Mesenteric fat pad (tissue), 1 donor: ENCODE measurements around the gene KANSL2. TPM values are rescaled to one million over a fixed set of nuclear protein-coding genes. Genes with fewer than 3 reads are reported as not detected.

Source experiments
- microRNA-seq: library from miRNA; unstranded; fragments of <30 nt; microRNA quantifications from one replicate; pipeline ENCODE4 v1.2.0, GENCODE V29; 2020; ENCODE audit warnings: borderline number of aligned reads
- total RNA-seq: library from RNA; stranded (reverse); fragmentation: NEBNext Ultra II Directional; extraction: Animal tissue kit (Norgen Biotek cat#: 25700); gene quantifications from one replicate; pipeline ENCODE4 v1.2.1, GENCODE V29; 2021
- donor health status: DM: yes; HTN: yes; CAD: no.

Gene KANSL2
- total RNA-seq, 1 donor from 2014 or later, result 19.0 TPM

Small RNA genes within 50 kb of the gene (microRNA-seq; reads per million reads assigned to microRNA genes)
- 4.4 reads per million for gene MIR1291

Other genes with a start within 250 kb of the KANSL2 start
- gene ANP32D, start 209.7 kb downstream of the KANSL2 start, total RNA-seq, result not detected
- gene C12orf54, start 199.7 kb downstream of the KANSL2 start, total RNA-seq, result not detected
- gene OR8S1, start 156.6 kb downstream of the KANSL2 start, total RNA-seq, result not detected
- not detected for gene LALBA, start 112.2 kb downstream of the KANSL2 start, total RNA-seq
- gene CCNT1, start 34.5 kb upstream of the KANSL2 start, total RNA-seq, result 28.9 TPM
- gene ADCY6, start 106.9 kb upstream of the KANSL2 start, total RNA-seq, result 58.5 TPM
- 13.2 TPM for gene CACNB3, start 136.3 kb upstream of the KANSL2 start, total RNA-seq
- 45.1 TPM for gene DDX23, start 169.9 kb upstream of the KANSL2 start, total RNA-seq
- 4.7 TPM for gene RND1, start 183.6 kb upstream of the KANSL2 start, total RNA-seq
- 34.2 TPM for gene FKBP11, start 243.3 kb upstream of the KANSL2 start, total RNA-seq